HepG2 (cell line): ENCODE data around the gene TMEM47.

Source experiments
- EZH2 ChIP-seq: conservative IDR thresholded peaks from 2 replicates; pipeline ENCODE4 v1.6.1; 2012; ENCODE audit warnings: mild to moderate bottlenecking, low read depth, low read length, moderate library complexity
- FOXK1 ChIP-seq: sonication (generic); formaldehyde crosslinking; IDR thresholded peaks from 2 replicates; pipeline ENCODE4 v1.4.0; 2020; ENCODE audit warnings: low read depth, missing genetic modification reagents, borderline replicate concordance
- GTF2F1 ChIP-seq: fragments of 150-350 bp; IDR thresholded peaks from 2 replicates; pipeline ENCODE4 v1.6.1; 2014; ENCODE audit warnings: low read length
- PCBP1 ChIP-seq: fragments of 200-400 bp; formaldehyde crosslinking; IDR thresholded peaks from 2 replicates; pipeline ENCODE4 v1.6.1; 2017; ENCODE audit warnings: mild to moderate bottlenecking, low read depth, low read length, borderline replicate concordance
- POLR2A ChIP-seq, 2 experiments: IDR thresholded peaks; 2 replicates each; pipeline ENCODE4 v1.6.1; 2011; ENCODE audit warnings: low read depth in 2 of 2, low read length in 2 of 2, mild to moderate bottlenecking in 1 of 2, moderate library complexity in 1 of 2; ENCODE audit not compliant: insufficient read depth in 1 of 2
- SAFB2 ChIP-seq: sonication (generic); formaldehyde crosslinking; IDR thresholded peaks from 2 replicates; pipeline ENCODE4 v1.5.1; 2020; ENCODE audit warnings: missing genetic modification reagents, low read depth, mild to moderate bottlenecking, borderline replicate concordance
- TAF1 ChIP-seq: sonication (generic); formaldehyde crosslinking; IDR thresholded peaks from 2 replicates; pipeline ENCODE4 v1.4.0; 2020; ENCODE audit warnings: missing genetic modification reagents
- TAF15 ChIP-seq: fragments of 200-400 bp; formaldehyde crosslinking; IDR thresholded peaks from one replicate; pipeline ENCODE4 v1.6.1; 2018; ENCODE audit warnings: mild to moderate bottlenecking, low read depth, low read length; ENCODE audit not compliant: poor library complexity, severe bottlenecking
- ZFP37 ChIP-seq: sonication (generic); formaldehyde crosslinking; IDR thresholded peaks from 2 replicates; pipeline ENCODE4 v1.4.0; 2020; ENCODE audit warnings: missing genetic modification reagents, borderline replicate concordance
- ZNF616 ChIP-seq: sonication (generic); formaldehyde crosslinking; IDR thresholded peaks from 2 replicates; pipeline ENCODE4 v1.5.0; 2020; ENCODE audit warnings: low read depth, mild to moderate bottlenecking, missing genetic modification reagents
- ZNF879 ChIP-seq: sonication (generic); formaldehyde crosslinking; IDR thresholded peaks from 2 replicates; pipeline ENCODE4 v1.8.1; 2023; ENCODE audit warnings: missing genetic modification reagents
- TF ChIP-seq, protein P1 (sequence below): sonication (generic); formaldehyde crosslinking; IDR thresholded peaks from 2 replicates; pipeline ENCODE4 v1.5.0; 2020; ENCODE audit warnings: mild to moderate bottlenecking, missing genetic modification reagents, moderate library complexity
- TF ChIP-seq, protein P2 (sequence below): sonication (generic); formaldehyde crosslinking; IDR thresholded peaks from 2 replicates; pipeline ENCODE4 v1.4.0; 2020; ENCODE audit warnings: missing genetic modification reagents

DNA sequence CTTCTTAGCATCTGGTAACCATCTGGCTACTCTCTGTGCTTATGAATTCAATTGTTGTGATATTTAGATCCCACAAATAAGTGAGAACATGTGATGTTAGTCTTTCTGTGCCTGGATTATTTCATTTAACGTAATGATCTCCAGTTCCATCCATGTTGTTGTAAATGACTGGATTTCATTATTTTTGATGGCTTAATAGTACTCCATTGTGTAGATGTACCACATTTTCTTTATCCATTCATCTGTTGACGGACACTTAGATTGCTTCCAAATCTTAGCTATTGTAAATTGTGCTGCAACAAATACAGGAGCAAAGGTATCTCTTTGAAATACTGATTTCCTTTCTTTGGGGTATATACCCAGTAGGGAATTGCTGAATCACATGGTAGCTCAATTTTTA, 30.0 kb upstream of the TMEM47 start:
- no peak for TF ChIP-seq ZFP37 (CRISPR knock-in tag)
- no peak for TF ChIP-seq POLR2A (IDR thresholded peaks at IDR 0.05; ENCODE audit: insufficient read depth in 1 of 2, low read depth in 2 of 2, low read length in 2 of 2)
- no peak for TF ChIP-seq TAF1 (CRISPR knock-in tag)
- no peak for TF ChIP-seq FOXK1 (CRISPR knock-in tag)
- TF ChIP-seq, protein P1, sequence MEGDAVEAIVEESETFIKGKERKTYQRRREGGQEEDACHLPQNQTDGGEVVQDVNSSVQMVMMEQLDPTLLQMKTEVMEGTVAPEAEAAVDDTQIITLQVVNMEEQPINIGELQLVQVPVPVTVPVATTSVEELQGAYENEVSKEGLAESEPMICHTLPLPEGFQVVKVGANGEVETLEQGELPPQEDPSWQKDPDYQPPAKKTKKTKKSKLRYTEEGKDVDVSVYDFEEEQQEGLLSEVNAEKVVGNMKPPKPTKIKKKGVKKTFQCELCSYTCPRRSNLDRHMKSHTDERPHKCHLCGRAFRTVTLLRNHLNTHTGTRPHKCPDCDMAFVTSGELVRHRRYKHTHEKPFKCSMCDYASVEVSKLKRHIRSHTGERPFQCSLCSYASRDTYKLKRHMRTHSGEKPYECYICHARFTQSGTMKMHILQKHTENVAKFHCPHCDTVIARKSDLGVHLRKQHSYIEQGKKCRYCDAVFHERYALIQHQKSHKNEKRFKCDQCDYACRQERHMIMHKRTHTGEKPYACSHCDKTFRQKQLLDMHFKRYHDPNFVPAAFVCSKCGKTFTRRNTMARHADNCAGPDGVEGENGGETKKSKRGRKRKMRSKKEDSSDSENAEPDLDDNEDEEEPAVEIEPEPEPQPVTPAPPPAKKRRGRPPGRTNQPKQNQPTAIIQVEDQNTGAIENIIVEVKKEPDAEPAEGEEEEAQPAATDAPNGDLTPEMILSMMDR = no peak
- no peak for TF ChIP-seq ZNF616 (CRISPR knock-in tag)
- TF ChIP-seq, protein P2, sequence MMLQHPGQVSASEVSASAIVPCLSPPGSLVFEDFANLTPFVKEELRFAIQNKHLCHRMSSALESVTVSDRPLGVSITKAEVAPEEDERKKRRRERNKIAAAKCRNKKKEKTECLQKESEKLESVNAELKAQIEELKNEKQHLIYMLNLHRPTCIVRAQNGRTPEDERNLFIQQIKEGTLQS (CRISPR knock-in tag) = no peak
- TF ChIP-seq TAF15 = no peak
- TF ChIP-seq SAFB2 = no peak
- no peak for TF ChIP-seq ZNF879 (CRISPR knock-in tag)
- no peak for TF ChIP-seq PCBP1
- TF ChIP-seq GTF2F1 = no peak
- TF ChIP-seq EZH2 = no peak
